NCI-H460 (cell line): ENCODE data around the gene ENPP3. TPM values are rescaled to one million over a fixed set of nuclear protein-coding genes. Genes with fewer than 3 reads are reported as not detected.

Experiments
- DNase-seq: peaks from one replicate; pipeline ENCODE4 v3.0.0-alpha.2; 2016; ENCODE audit warnings: low read depth; ENCODE audit errors: extremely low read depth
- total RNA-seq: library from RNA; depleted of rRNA; stranded (reverse); fragments of >200 nt; shearing (Covaris generic); gene quantifications from 2 replicates; pipeline ENCODE4 v1.2.3, GENCODE V29; 2014

The ENPP3 gene
- total RNA-seq, 1 experiment from 2014 or later, result 0.12 TPM

DNA sequence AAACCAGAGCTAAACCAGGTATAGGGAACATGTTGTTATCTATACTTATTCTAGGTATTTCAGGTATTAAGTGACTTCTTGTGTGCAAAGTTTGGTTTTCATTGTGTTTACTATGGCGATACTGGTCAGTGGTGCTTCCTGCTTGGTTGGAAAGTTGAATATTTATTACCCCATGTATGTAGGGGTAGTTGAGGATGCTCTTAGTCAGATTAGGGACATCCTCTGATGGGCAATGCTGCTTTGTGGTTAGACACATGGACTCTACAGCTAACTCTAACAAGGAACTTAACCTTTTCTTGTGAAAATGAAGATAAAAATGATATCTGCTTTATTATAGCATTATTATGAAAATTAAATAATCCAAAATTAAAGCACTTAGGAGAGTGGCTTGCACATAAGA lies 126.6 kb downstream of the ENPP3 start:
- no peak for DNase-seq

GRCh38 chr6:131764350-131764749 lies 127.2 kb downstream of the ENPP3 start:
- no peak for DNase-seq

DNA sequence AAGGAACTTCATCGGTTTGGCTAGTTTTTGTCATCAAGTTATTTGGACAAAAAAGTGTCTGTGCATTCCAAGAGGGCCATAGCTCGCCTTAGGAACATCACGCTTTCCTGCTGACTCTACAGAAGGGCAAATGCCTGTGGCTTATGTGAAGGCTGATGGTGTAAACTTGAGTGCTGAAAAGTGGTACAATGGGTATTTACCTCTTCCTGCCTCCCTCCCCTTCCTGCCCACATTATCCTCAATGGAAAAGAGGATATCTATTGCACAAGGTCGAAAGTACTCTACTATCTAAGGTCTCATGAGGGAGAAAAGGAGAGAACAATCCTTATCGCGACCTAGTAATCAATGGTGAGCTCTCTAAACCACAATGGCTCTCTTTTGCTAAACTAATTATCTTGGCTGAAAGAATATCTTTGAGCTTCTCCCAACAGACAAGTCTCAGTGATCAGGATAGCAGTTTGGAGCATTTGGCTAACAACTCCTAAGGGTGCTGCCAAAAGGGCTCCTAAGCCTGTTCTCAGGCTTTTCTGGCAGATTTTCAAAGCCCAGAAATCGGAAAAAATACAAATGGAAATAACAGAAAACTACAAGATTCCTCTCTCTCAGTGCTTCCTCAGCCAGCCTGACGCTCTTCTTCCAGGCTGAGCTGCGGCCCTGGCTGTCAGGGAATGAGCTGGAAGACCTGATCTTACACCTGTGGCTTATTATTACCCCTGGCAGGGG lies 128.1 kb downstream of the ENPP3 start:
- DNase-seq, result no peak

GRCh38 chr6:131765804-131766135 lies 128.7 kb downstream of the ENPP3 start:
- no peak for DNase-seq

- no peak for DNase-seq
These were observed 129.5 kb downstream of the ENPP3 start for GRCh38 chr6:131766631-131767030.

GRCh38 chr6:131768964-131769363 lies 131.9 kb downstream of the ENPP3 start:
- no peak for DNase-seq

DNA sequence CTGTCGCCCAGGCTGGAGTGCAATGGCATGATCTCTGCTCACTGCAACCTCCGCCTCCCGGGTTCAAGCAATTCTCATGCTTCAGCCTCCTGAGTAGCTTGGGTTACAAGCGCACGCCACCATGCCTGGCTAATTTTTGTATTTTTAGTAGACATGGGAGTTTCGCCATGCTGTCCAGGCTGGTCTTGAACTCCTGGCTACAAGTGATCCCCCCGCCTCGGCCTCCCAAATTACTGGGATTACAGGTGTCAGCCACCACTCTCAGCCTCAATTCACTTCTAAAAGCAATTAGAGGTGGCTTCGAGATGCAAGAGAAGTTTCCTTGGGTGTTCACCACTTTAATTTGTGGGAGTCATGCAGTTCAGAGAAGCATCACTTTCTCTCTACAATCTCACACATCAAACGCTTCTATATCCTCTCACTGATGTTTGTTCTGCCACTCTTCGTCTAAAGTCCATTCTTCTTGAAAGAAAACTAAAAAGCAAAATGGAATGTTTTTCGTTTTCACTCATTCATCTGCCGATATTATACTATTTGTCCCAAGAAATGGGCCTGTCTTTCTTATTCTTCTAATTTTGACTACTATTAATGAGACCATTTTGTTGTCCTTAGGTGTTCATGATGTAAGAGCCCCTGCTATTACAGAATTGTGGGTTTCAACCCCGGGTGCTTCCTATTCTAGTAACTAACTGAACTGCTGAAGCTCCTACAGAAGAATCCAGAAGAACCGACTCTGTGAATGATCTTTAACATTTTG lies 132.5 kb downstream of the ENPP3 start:
- no peak for DNase-seq

DNA sequence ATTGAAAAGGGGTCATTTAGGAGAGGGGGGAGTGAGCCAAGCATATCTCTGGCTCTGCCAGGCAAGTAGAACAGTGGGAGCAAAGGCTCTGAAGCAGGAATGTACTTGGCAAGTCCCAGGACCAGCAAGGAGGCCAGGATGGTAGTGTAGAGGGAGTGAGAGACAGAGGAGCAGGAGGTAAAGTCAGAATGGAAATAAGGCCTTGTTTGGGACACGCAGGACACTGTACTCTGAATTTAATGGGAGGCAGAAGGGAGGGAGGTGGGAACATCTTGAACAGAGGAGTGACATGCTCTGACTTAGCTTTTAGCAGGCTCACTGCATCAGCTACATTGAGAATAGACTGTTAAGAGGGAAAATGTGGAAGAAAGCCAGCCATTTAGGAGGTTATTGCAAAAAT lies 133.7 kb downstream of the ENPP3 start:
- DNase-seq, result no peak

- no peak for DNase-seq
These were observed 136.3 kb downstream of the ENPP3 start for GRCh38 chr6:131773284-131773950.

DNA sequence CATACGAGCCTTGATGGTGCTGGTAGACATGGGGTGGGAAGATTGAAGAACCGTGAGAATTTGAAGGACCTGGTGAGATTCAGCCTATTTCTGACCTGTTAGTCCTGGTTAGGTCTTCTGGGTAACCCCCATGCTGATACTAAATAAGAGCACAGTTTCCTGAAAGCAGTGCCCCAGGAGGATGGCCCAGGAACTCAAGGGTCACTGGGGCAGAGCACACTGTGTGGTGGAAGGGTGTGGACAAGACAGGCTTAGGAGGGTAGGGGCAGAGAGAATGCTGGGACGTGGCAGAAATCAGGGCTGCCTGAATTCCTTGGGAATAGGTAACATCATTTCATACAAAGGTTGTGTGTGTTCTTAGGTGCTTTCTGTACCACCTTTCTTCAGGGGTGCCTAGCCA lies 138.8 kb downstream of the ENPP3 start:
- DNase-seq, result no peak

DNA sequence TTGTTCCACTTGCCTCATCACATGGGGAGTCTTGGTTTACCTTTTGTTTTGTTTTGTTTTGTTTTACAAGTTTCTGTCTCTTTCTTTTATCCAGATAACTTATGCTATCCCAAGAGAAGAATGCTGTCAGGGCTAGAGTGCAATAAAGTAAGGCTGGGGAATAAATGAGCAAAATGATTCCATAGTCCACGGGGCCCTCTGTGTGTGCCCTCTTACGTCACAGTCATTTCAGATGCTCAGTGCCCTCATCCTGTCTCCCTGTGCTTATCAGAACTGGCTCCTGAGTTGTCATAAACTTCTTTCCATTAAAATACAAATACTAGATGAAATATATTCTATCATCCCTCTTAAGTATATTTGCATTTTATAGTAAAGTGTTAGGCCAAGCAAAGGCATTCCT lies 139.9 kb downstream of the ENPP3 start:
- DNase-seq, result no peak

DNA sequence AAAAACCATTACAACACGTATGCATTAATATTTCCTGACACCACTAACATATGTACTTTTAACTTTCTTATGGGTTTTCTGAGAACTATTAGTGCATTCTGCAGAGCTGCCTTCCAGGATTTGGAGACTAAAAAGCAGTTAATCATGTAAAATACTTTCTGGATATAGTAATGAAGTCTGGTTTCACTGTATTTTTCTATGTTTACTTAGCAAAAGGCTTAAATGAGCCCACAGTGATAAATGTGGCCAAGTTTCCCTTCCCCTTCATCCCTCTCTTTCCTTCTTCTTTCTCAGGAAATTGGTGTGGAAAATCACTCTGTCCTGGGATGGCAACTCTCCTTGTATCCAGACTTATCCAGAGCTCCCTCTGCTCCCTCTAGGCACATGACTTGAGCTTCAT lies 141.1 kb downstream of the ENPP3 start:
- DNase-seq, result no peak

- no peak for DNase-seq
These were observed 142.2 kb downstream of the ENPP3 start for GRCh38 chr6:131779304-131779703.

DNA sequence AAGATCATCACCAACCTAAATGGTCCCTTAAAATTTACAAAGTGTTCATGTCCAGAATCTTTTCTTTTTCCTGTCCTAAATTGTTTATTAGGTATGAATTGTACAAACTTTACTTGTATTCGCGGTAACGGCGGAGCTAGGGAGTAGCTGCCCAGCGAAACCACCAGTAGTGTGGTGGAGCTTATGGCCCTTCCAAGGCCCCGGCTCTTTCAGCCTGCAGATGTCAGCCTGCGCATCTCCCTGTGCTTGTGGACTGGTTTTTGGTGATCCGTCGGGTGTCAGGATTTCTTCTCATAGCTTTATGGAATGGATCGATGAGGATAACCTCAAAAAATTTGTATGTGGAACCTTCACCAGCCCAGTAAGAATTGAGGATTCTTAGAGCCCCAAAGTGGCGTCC lies 143.5 kb downstream of the ENPP3 start:
- no peak for DNase-seq

GRCh38 chr6:131781687-131782086 lies 144.6 kb downstream of the ENPP3 start:
- DNase-seq, result no peak

- no peak for DNase-seq
These were observed 145.7 kb downstream of the ENPP3 start for GRCh38 chr6:131782764-131783163.

DNA sequence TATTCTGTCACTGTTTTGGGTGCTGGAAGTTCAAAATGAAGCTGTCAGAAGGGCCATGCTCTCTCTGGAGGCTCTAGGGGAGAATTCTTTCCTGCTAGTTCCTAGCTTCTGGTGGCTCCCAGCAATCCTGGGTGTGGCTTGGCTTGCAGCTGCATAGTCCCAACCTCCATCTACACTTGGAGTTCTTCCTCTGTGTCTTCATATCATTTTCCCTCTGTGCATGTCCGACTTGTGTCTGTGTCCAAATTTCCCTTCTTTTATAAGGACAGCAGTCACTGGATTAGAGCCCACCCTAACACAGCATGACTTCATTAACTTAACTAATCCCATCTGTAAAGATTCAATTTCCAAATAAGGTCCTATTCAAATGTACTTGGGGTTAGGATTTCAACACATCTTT lies 147.5 kb downstream of the ENPP3 start:
- DNase-seq, result no peak

- DNase-seq, result no peak
These were observed 150.0 kb downstream of the ENPP3 start for GRCh38 chr6:131787079-131787478.

DNA sequence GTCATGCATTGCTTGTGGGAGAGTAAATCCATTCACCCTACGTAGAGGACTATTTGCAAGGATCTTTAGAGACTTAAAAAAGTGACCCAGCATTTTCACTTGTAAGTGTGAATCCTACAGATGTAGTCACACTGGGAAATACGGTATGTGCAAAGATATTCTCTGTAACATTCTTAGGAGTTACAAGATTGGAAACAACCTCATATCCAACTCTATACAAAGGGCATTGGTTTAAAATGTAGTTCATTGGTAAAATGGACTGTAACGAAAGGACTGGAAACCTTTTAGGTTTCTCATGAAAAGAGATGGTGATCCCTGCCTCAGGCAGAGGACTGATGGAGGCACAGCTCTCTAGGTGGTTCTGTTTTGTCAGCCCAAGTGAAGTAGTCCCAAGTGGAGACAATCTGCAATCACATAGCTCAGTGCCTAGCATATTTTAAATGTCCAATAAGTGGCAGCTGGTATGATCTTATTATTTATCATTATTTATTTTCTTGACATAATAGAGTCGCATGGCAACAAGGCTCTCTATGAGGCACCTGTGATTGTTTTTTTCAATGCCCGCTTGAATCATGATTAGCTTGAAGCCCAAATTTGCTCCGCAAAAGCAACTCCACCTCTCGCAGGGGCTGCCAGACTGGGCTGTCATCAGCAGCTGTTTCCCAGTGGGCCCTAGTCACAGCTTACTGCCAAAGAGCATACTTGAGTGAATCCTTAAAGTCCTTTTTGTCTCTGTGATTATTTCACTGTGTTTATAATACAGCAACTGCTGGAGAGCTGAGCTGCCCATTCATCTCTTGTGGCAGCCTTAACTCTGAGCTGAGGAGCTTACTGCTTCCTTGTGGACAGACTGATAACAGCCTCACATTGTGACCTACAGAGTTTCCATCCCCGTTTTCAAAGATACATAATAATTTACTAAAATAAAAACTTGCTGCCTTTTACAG lies 150.9 kb downstream of the ENPP3 start:
- no peak for DNase-seq

- DNase-seq, result no peak
These were observed 152.1 kb downstream of the ENPP3 start for GRCh38 chr6:131789219-131789618.

DNA sequence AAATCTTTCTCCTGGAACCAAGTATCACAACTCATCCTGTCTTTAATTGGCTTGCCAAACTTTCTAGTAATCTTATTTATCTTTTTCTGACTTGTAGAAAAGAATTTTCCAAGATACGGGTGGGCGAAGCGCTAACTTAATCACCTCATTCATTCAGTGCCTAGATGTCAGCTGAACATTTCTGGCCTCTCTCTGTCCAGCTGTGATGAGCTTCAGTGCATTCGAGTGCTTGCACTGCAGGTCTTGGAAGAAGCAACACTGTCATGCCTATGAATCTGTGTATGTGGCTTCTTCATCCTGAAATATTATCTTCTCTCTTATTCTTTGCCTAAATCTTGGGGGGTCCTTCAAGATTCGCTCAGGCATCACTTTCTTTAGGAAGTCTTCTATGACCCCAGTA lies 154.4 kb downstream of the ENPP3 start:
- no peak for DNase-seq
